GM19372 (cell line): ENCODE results near the gene LYG1.
"Not testable (repeated sequence)": the region's sequence is repeated elsewhere in the genome, so short reads cannot be mapped to it uniquely, and the experiment has no call there.

ENCODE experiments used
- ATAC-seq: cut with Tn5 transposase; IDR thresholded peaks from one replicate; pipeline ENCODE4 v1.9.1; 2021; ENCODE audit warnings: mild to moderate bottlenecking, low read depth, moderate library complexity; ENCODE audit not compliant: unreplicated experiment

Gene LYG1

GRCh38 chr2:99278195-99278765 is 22.7 kb downstream of the LYG1 start:
- not testable (repeated sequence) for ATAC-seq

GRCh38 chr2:99275882-99276281 is 25.1 kb downstream of the LYG1 start:
- no peak for ATAC-seq

- ATAC-seq, result no peak
Observed at GRCh38 chr2:99261242-99261641, 39.8 kb downstream of the LYG1 start.

- ATAC-seq, result no peak
Observed at GRCh38 chr2:99260184-99260583, 40.8 kb downstream of the LYG1 start.

- ATAC-seq, result no peak
Observed at GRCh38 chr2:99259465-99259864, 41.5 kb downstream of the LYG1 start.

- no peak for ATAC-seq
Observed at GRCh38 chr2:99256677-99257076, 44.3 kb downstream of the LYG1 start.

- no peak for ATAC-seq
Observed at GRCh38 chr2:99255491-99256318, 45.3 kb downstream of the LYG1 start, which contains the start of gene LYG2. LYG2 (minus strand) TSS chr2:99255666; CDS start chr2:99254260, 1,406 bp downstream.

- ATAC-seq, result no peak
Observed at GRCh38 chr2:99249951-99250350, 51.0 kb downstream of the LYG1 start.

- ATAC-seq, result no peak
Observed at GRCh38 chr2:99242151-99242550, 58.8 kb downstream of the LYG1 start.

- ATAC-seq, result no peak
Observed at GRCh38 chr2:99240431-99240830, 60.6 kb downstream of the LYG1 start.

GRCh38 chr2:99238599-99238998 is 62.4 kb downstream of the LYG1 start:
- no peak for ATAC-seq
